HG03139 (cell line): ENCODE results near the gene AUTS2.
"Not testable (repeated sequence)": the region's sequence is repeated elsewhere in the genome, so short reads cannot be mapped to it uniquely, and the experiment has no call there.

Source experiments
- ATAC-seq: cut with Tn5 transposase; IDR thresholded peaks from one replicate; pipeline ENCODE4 v1.9.1; 2021; ENCODE audit not compliant: unreplicated experiment

AUTS2 gene

GRCh38 chr7:69782917-69783684 lies 184.8 kb downstream of the AUTS2 start:
- ATAC-seq = no peak

- ATAC-seq = not testable (repeated sequence)
These were observed 187.9 kb downstream of the AUTS2 start for GRCh38 chr7:69786130-69786529.

- no peak for ATAC-seq
These were observed 188.6 kb downstream of the AUTS2 start for GRCh38 chr7:69786730-69787395.

- no peak for ATAC-seq
These were observed 189.6 kb downstream of the AUTS2 start for GRCh38 chr7:69787736-69788431.

- ATAC-seq = no peak
These were observed 191.3 kb downstream of the AUTS2 start for GRCh38 chr7:69789563-69789962.

GRCh38 chr7:69790977-69791724 lies 192.9 kb downstream of the AUTS2 start:
- no peak for ATAC-seq

- no peak for ATAC-seq
These were observed 193.5 kb downstream of the AUTS2 start for GRCh38 chr7:69791739-69792138.

- no peak for ATAC-seq
These were observed 197.7 kb downstream of the AUTS2 start for GRCh38 chr7:69795932-69796331.

- no peak for ATAC-seq
These were observed 198.1 kb downstream of the AUTS2 start for GRCh38 chr7:69796416-69796815.

GRCh38 chr7:69799048-69799697 lies 200.9 kb downstream of the AUTS2 start:
- ATAC-seq = no peak

- no peak for ATAC-seq
These were observed 201.7 kb downstream of the AUTS2 start for GRCh38 chr7:69799990-69800389.

GRCh38 chr7:69800495-69800894 lies 202.2 kb downstream of the AUTS2 start:
- ATAC-seq = no peak

- no peak for ATAC-seq
These were observed 203.7 kb downstream of the AUTS2 start for GRCh38 chr7:69801729-69802682.

GRCh38 chr7:69803699-69804516 lies 205.6 kb downstream of the AUTS2 start:
- ATAC-seq = peak; percentile 72

- no peak for ATAC-seq
These were observed 206.7 kb downstream of the AUTS2 start for GRCh38 chr7:69804962-69805361.

- ATAC-seq = no peak
These were observed 210.1 kb downstream of the AUTS2 start for GRCh38 chr7:69808391-69808790.

GRCh38 chr7:69811476-69812308 lies 213.4 kb downstream of the AUTS2 start:
- no peak for ATAC-seq

GRCh38 chr7:69812756-69813155 lies 214.5 kb downstream of the AUTS2 start:
- no peak for ATAC-seq
